Glutamatergic neuron (in vitro differentiated cells): ENCODE data around the gene TXNL4B. TPM values are rescaled to one million over a fixed set of nuclear protein-coding genes. Genes with fewer than 3 reads are reported as not detected.
"Not testable (repeated sequence)": the region's sequence is repeated elsewhere in the genome, so short reads cannot be mapped to it uniquely, and the experiment has no call there.

ENCODE experiments used
- DNase-seq: peaks from one replicate; pipeline ENCODE4 v3.0.0; 2022
- H3K27ac Mint-ChIP-seq: one replicate; pipeline ENCODE4 v1.8.0; 2020; ENCODE audit warnings: mild to moderate bottlenecking, mixed read lengths, inconsistent platforms; ENCODE audit not compliant: unreplicated experiment
- H3K27me3 Mint-ChIP-seq: one replicate; pipeline ENCODE4 v1.8.0; 2020; ENCODE audit warnings: mild to moderate bottlenecking, moderate library complexity, mixed read lengths, inconsistent platforms; ENCODE audit not compliant: unreplicated experiment
- H3K36me3 Mint-ChIP-seq: one replicate; pipeline ENCODE4 v1.8.0; 2020; ENCODE audit warnings: mild to moderate bottlenecking, mixed read lengths, inconsistent platforms; ENCODE audit not compliant: unreplicated experiment
- H3K4me1 Mint-ChIP-seq: one replicate; pipeline ENCODE4 v1.8.0; 2020; ENCODE audit warnings: mild to moderate bottlenecking, low read depth, mixed read lengths, inconsistent platforms; ENCODE audit not compliant: unreplicated experiment
- H3K4me3 Mint-ChIP-seq: one replicate; pipeline ENCODE4 v1.8.0; 2020; ENCODE audit warnings: mild to moderate bottlenecking, mixed read lengths, inconsistent platforms; ENCODE audit not compliant: unreplicated experiment
- H3K9me3 Mint-ChIP-seq: one replicate; pipeline ENCODE4 v1.8.0; 2020; ENCODE audit warnings: mild to moderate bottlenecking, moderate library complexity, mixed read lengths, inconsistent platforms; ENCODE audit not compliant: unreplicated experiment
- CTCF ChIP-seq: fragments of 200-600 bp; sonication (generic); IDR thresholded peaks from one replicate; pipeline ENCODE4 v1.5.0; 2021; ENCODE audit not compliant: partially characterized antibody, unreplicated experiment
- total RNA-seq: library from RNA; stranded (reverse); fragmentation: NEBNext Ultra II Directional; extraction: Animal tissue kit (Norgen Biotek cat#: 25700); gene quantifications from one replicate; pipeline ENCODE4 v1.2.1, GENCODE V29; 2021; ENCODE audit not compliant: unreplicated experiment

Gene TXNL4B
- total RNA-seq, 1 donor from 2014 or later: 7.1 TPM

- H3K4me1 Mint-ChIP-seq: peaks cover 11% of the 10 kb centered on the region
- H3K36me3 Mint-ChIP-seq: peaks cover 6% of the 10 kb centered on the region
- DNase-seq: no peak
- peaks cover 2% of the 10 kb centered on the region for H3K27me3 Mint-ChIP-seq
- no peak for TF ChIP-seq CTCF
- no peaks in the 10 kb centered on the region for H3K9me3 Mint-ChIP-seq
- peak overlapping the region; percentile 98 for H3K4me3 Mint-ChIP-seq
- H3K27ac Mint-ChIP-seq: peak overlapping the region; percentile 94
These were observed 480 bp downstream of the TXNL4B start for GRCh38 chr16:72092832-72093447.

- no peak for TF ChIP-seq CTCF
- no peak overlapping the region for H3K4me3 Mint-ChIP-seq
These were observed 2.2 kb downstream of the TXNL4B start for GRCh38 chr16:72091217-72091616.

GRCh38 chr16:72085002-72085401 lies 8.4 kb downstream of the TXNL4B start:
- Mint-ChIP-seq H3K4me3 (no peak overlapping the region), H3K9me3 (peaks cover 2% of the 10 kb centered on the region), H3K4me1 (no peaks in the 10 kb centered on the region), H3K27ac (no peak overlapping the region), H3K27me3 (no peaks in the 10 kb centered on the region), H3K36me3 (peaks cover 12% of the 10 kb centered on the region)
- DNase-seq: no peak
- TF ChIP-seq CTCF: no peak

More at GRCh38 chr16:72091217-72091616, 2.2 kb downstream of the TXNL4B start:
- H3K4me1 Mint-ChIP-seq: peaks cover 11% of the 10 kb centered on the region
- H3K27me3 Mint-ChIP-seq: peaks cover 2% of the 10 kb centered on the region
- no peaks in the 10 kb centered on the region for H3K9me3 Mint-ChIP-seq
- H3K36me3 Mint-ChIP-seq: no peaks in the 10 kb centered on the region
- DNase-seq: no peak
- H3K27ac Mint-ChIP-seq: no peak overlapping the region

- Mint-ChIP-seq H3K4me3 (no peak overlapping the region), H3K36me3 (peaks cover 12% of the 10 kb centered on the region), H3K9me3 (peaks cover 2% of the 10 kb centered on the region), H3K27ac (no peak overlapping the region), H3K4me1 (no peaks in the 10 kb centered on the region), H3K27me3 (no peaks in the 10 kb centered on the region)
- no peak for DNase-seq
- no peak for TF ChIP-seq CTCF
These were observed 9.0 kb downstream of the TXNL4B start for GRCh38 chr16:72084445-72084844.

- Mint-ChIP-seq H3K9me3 (peaks cover 2% of the 10 kb centered on the region), H3K27ac (no peak overlapping the region), H3K4me1 (no peaks in the 10 kb centered on the region), H3K27me3 (no peaks in the 10 kb centered on the region), H3K36me3 (peaks cover 12% of the 10 kb centered on the region), H3K4me3 (no peak overlapping the region)
- DNase-seq: no peak
- no peak for TF ChIP-seq CTCF
These were observed 9.5 kb downstream of the TXNL4B start for GRCh38 chr16:72083778-72084404.

GRCh38 chr16:72076991-72077706 lies 16.3 kb downstream of the TXNL4B start:
- DNase-seq, H3K4me1 Mint-ChIP-seq, H3K36me3 Mint-ChIP-seq, H3K27ac Mint-ChIP-seq, H3K9me3 Mint-ChIP-seq, H3K4me3 Mint-ChIP-seq, H3K27me3 Mint-ChIP-seq: not testable (repeated sequence)

- H3K9me3 Mint-ChIP-seq, H3K36me3 Mint-ChIP-seq, DNase-seq, H3K4me3 Mint-ChIP-seq, H3K27ac Mint-ChIP-seq, H3K4me1 Mint-ChIP-seq, H3K27me3 Mint-ChIP-seq: not testable (repeated sequence)
These were observed 18.4 kb downstream of the TXNL4B start for GRCh38 chr16:72075067-72075466.
